OCI-M1 (cell line): ENCODE results near the gene COL5A3.

Experiments used
- DNase-seq: peaks from one replicate; lab custom pipeline; 2025; lab: John Stamatoyannopoulos, UW

The COL5A3 gene

DNA sequence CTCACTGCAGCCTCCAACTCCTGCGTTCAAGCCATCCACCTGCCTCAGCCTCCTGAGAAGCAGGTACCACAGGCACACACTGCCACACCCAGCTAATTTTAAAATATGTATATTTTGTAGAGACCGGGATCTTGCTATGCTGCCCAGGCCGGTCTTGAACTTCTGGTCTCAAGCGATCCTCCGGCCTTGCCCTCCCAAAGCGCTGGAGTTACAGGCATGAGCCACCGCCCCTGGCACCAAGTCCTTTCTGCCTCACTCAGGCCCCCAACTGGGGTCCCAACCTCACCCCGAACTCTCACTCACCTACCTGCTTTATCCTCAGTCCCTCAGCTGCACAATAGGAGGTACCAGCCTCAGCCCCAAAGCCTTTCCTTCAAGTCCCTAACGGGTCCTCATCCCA is 635 bp upstream of the COL5A3 start:
- DNase-seq = no peak

DNA sequence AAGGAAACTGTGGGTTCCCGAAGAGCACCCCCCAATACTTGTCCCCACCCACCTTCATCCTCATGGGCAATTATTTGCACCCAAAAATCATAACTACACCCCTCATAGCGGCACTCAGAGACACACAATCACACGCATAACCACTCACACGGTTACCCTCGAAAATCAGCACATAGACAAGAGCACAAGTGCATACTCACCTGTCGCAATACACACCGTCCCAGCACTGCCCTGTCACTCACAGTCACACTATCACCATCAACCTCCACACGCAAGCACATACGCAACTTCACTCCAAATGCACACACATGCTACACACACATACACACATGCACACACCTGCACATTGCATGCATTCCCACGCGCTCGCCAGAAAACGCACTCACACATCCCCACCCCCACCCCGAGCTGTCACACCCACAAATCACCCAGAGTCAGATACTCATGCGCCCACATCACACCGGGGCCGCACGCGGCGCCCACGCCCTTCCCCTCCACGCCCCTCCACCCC is 535 bp downstream of the COL5A3 start:
- no peak for DNase-seq

DNA sequence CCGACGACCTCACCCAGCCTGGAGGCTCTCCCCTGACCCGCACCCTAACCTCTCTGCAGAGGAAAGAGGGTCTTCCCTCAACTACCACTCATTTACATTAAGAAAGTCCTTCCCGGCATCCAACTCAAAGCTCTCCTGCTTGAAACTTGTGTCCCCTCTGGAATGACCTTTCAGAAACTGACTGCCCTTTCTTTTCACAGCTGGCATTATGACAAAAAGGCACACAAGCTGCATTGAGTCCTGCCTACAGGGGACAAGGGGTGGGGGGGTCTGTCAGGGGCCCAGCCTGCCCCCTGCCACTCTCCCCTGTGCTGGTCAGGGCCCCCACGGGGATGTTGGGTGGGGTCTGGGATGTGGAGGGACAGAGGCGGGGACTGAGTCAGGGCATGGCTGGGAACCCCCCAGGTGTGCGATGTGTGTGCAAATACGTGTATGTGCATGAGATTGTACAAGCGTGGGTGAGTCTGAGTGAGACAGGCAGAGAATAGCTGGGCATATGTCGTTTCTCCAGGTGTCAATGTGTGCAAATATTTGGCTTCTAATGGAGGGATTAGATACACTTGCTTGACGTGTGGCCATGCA is 2.0 kb downstream of the COL5A3 start:
- DNase-seq = no peak

DNA sequence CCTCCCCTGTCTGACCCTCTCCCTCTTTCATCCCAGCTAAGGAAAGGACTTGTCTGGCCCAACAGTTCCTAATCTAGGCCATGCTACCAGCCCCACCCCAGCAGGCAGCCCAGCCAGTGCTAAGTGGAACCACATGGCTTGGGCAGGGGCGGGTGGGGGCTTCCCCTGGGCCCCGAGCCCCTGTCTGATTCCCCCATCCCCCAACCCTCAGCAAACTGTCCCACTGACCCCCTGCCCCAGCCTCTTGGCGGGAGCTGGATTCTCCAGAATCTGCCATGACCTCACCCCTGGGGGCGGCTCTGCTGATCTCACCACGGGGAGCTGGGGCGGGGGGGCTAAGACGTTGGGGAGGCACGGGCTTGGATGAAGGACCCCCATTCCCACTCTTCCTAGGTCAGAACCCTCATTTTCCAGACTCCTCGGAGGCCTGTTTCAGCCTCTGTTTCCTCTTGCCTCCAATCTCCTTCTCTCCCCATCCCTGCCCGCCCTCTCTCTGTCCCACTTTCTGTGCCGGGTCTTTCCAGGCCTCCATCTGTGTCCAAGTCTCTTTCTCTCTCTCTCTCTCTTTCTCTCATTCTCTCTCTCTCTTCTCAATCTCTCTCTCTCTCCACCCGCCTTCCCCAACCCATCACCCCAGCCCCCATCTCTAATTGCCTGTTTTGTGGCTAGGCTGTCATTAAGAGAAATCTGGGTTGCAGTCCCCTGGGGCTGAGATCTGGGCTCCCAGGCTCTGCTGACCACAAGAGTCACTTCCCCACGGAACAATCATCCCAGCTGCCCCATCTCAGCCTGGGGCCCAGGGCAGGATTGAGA is 2.7 kb downstream of the COL5A3 start:
- DNase-seq = no peak

DNA sequence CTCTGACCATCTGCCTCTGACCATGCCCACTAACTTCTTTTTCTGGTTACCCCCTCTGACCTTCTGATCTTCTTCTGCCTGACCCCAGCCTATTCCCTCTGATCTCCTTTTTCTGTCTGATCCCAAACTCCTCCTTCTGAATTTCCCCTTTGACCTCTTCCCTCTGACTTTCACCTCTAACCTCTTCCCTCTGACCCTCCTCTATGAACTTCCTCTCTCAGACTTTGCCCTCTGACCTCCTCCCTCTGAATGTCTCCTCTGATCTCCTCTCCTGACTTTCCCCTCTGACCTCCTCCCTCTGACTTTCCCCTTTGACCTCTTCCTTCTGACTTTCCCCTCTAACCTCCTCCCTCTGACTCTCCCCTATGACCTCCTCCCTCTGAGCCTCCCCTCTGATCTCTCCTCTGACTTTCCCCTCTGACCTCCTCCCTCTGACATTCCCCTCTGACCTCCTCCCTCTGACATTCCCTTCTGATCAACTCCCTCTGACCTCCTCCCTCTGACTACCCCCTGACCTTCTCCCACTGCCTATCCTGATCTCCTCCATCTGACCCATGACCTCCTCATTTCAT is 3.5 kb downstream of the COL5A3 start:
- DNase-seq = no peak

DNA sequence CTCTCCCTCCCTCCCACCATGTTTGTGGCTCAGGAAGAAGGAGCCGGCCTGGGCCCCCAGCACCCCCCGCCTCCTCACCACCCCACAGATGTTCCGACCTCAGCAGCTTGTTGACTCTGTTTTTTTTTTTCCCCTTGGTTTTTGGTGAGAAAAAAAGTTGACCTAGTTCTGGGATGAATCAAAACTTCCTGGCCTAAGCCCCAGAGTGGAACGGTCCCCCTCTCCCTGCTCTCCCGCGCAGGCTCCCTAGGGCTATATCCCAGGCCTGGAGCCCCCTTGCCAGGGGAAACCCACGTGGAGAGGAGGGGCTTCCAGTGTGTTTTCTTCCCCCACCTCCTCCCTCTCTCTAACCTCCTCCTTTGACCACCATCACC is 4.0 kb downstream of the COL5A3 start:
- DNase-seq = no peak

DNA sequence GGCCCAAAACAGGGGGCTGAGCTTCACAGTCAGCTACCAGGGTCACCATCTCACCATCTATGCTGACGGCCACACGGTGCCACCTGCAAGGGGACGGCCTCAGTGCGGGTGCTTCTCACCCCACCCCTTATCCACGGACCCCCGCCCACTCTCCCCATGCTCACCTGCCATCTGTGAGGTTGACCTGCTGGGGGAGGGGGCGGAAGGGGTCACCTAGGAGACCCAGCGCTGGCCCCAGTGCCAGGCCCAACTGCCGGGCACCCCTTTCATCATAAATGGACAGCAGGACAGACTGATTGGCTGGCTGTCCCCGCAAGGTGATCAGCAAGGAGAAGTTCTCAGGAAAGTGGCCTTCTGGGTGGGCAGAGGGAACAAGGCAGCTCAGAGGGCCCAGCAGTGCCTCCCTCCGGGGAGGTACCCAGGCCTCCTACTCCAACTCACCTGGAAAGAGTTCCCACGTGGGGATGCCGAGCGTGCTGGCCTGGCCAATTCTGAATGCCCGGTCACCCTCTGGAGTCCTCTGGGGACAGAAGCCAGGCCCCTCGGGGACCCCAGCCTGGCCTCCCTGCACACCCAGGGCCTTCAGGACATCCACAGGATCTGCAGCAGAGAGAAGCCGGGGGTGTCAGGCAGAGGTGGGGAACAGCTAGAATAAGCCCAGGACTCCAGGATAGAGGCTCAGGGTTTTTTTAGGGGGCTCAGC is 4.5 kb downstream of the COL5A3 start:
- no peak for DNase-seq

DNA sequence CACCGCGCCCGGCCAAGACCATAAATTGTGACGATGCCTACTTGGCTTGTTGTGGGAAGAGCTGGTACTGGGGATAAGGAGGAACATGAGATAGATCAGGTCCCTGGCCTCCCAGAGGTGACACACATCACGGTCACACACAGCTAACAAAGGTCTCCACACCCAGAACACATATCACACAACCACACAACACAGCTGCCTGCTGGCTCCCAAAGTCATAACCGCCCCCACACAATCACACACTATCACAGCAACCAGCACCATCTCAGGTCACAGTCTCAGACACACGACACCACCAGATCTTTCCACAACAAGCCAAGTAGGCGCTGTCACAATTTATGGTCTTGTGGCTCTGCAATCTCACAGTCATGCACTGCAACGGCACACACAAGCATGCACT is 5.7 kb downstream of the COL5A3 start:
- no peak for DNase-seq

DNA sequence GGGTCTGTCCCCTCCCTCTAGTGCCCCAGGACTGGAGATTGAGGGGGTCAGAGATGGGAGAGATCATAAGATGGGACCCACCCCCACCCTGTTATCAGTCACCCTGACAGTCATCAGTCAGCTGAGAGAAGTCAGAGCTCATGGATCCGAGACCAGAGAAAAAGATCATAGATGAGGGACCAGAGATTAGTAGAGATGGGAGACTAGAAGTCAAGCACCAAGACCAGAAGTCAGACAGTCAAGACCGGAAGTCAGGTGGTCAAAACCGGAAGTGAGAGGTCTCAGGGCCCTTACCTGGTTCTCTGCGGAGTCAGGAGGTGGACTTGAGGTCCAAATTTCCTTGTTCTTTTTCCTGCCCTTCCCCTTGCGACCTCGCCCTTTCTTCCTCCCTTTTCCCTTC is 7.0 kb downstream of the COL5A3 start:
- no peak for DNase-seq

DNA sequence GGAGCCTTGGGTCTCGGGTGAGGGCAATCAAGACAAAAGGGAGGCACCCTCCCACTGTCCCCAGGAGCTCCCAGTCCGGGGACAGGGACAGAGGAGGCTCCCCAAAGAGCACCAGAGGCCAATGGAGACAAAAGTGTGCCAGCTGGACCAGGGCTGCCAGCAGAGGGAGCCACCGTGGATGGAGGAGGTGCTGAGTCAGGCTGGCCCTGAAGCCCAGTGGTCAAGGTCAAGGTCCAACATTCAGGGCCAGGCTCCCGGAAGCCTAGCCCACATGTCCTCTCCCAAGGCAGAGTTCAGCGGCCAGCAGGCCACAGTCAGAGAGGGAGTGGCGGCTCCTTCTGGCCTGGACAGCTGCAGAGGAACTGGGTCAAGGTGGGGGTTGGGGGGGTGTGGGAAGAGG is 8.4 kb downstream of the COL5A3 start:
- peak; percentile 24 for DNase-seq

DNA sequence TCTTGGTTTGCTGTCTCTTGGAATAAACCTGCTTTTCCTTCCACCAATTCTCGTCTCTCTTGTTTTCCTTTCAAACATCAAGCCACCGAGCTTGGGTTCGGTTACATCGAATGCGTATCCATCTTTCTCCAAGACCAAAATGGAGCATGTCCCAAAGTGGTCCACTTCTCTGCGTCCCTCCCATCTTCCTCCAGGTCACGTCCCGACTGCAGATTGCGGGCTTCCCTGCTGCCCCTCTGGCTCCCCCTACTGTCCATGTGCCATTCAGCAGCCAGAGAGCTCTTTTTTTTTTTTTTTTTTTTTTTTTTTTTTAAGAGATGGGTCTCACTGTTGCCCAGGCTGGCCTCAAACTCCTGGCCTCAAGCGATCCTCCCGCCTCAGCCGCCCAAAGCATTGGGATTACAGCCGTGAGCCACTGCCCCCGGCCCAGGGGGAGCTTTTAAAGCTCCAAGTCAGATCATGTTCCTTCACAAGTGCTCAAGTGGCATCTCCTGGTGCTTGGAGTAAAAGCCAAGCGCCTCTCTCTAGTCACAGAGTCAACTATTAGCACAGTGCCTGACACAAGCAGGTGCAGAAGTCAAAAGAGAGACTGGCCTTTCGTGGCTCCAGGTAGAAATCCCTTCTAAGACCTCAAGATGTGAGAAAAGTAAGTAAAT is 10.0 kb downstream of the COL5A3 start:
- peak; percentile 85 for DNase-seq

DNA sequence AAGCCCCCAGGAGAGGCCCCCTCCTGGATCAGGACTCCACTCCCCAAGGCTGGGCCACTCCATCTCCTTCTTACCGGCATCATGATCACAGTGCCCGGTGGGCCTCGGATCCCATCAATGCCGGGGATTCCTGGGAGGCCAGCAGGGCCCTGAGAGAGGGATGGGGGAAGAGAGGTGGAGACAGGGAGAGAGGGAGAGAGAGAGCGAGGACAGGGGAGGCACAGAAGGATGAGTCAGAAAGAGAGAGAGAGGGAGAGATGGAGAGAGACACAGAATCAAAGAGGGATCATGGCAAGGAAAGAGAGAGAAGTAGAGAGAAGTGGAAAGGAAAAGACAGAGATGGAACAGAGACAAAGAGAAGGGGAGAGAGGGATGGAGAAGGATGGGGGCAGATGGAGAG is 13.8 kb downstream of the COL5A3 start:
- DNase-seq = no peak

DNA sequence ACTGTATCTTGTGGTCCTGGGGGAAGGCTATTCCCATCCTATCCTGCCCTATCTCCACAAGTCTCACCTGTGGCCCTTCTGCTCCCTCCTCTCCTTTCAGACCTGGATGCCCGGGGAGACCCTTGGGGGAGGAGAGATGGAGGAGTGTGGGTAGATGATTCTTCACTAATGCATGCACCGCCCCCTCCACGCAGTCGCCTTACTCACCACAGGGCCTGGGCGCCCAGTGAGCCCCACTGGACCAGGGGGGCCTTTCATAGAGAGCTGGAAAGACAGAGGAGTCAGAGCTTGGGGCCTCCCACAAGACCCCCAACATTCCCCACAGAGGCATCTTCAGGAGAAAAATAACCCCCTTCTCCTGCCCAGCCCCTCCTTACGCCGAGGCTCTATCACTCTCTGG is 14.3 kb downstream of the COL5A3 start:
- DNase-seq = no peak

DNA sequence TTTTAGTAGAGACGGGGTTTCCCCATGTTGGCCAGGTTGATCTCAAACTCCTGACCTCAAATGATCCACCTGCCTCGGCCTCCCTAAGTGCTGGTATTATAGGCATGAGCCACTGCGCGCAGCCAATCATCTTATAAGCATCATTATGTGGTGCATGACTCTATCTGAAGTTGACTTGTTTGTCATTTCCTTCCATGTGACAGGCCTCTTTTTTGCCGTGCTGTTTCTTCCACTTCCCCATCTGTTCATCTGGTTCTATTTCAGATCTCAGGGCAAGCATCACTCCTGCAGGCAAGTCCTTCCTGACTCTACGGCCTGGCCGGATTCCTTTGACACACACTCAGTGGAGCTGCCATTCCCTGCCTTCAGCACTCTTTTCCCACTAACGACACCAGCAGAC is 15.2 kb downstream of the COL5A3 start:
- DNase-seq = no peak

DNA sequence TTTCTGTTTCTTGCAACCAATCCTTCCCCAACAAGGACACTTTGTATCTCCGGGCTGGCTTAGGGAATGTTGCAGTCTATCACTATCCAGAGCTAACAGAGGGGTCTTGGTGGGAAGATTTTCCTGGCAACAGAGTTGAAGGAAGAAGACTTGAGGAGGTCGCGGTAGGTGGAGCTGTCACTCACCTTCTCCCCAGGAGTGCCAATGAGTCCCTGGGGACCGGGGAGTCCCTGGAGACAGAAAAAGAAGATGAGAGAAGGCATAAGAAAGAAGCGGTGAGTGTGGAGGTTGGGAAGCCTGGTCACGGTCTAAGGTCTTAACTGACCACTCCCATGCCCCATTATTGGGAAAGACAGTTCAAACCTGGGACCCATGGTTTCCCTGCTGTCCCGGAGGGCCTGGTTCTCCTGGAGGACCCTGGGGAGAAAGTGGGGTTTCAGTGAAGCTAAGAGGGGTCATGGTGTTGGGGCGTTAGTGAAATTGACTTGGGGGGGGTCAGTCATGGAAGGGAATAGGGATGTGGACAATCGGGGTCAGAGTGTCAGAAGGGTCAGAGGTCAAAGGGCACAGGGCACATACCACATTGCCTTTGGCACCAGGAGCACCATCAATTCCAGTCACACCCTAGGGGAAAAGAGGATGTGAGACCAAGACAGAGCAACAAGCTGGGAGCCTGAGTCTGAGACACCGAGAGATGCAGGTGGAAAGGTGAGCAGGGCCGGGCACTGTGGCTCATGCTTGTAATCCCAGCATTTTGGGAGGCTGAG is 18.7 kb downstream of the COL5A3 start:
- no peak for DNase-seq

DNA sequence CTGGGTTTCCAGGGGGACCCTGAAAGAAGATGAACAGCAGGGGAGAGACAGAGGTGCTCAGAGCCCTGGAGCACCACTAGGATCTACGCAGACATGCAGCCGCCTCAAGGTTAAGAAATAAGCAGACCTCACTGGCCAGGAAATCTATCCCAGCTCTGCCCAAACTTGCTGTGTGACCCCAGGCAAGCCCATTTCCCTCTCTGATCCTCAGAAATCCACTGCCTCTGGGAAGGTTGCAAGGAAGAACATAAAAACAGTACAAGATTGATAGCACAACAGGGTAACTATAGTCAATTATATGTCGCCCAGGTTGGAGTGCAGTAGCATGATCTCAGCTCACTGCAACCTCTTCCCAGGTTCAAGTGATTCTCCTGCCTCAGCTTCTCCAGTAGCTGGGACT is 20.8 kb downstream of the COL5A3 start:
- no peak for DNase-seq

DNA sequence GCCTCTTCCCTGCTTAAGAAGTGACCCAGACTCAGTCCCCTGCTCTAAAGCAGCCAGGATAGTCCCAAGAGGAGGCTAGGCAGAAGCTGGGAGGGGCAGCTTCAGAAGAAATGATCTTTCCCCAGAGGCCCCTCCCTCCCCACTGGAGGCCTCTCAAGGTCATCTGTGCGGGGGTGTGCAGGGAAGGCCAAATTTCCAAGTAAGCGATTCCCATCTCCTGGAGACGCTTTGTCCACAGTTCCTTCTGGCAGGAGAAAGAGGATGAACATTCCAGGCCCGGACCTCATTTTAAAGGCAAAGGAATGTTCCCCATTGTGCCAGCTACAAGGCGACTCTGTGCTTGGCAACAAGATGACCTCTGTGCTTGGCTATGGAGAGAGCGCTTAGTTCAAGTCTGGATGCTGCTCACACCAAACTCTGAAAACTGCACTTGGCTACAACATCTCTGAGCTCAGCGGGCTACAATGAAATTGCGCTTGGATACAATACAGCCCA is 23.5 kb downstream of the COL5A3 start:
- DNase-seq = no peak

DNA sequence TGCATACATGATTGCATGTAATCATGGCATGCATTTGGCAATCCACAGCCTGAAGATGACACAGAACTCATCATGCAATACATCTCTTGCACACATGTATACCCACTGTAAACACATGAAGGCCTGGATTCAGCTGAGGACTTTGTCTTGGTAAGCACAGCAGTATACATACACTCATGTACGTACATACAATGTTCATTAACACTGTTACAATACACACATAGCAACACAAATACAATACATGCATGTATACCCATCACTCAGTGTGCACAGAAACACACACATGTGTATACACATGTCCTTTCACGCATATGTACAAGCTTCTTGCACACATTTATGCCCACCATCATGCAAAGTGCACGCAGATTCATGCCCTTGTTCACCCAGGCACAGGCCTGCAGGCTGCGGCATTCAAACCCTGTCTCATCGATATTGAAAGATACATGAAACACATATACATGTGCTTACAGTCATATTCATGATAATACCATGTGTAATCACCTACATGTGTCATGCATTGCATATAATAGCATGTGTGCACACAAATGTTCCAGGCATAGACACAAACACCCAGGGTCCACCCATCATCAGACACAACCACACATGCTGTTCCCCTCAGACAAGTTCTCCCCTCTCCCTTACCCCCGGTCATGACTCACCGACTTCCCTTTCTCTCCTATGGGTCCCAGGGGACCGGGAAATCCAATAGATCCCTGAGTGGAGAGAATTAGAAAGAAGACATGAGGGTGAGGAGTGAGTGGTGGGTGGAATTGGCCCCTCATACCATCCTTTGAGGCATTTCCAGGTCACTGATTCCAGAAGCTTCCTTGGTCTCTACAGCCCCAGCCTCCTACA is 28.7 kb downstream of the COL5A3 start:
- no peak for DNase-seq

DNA sequence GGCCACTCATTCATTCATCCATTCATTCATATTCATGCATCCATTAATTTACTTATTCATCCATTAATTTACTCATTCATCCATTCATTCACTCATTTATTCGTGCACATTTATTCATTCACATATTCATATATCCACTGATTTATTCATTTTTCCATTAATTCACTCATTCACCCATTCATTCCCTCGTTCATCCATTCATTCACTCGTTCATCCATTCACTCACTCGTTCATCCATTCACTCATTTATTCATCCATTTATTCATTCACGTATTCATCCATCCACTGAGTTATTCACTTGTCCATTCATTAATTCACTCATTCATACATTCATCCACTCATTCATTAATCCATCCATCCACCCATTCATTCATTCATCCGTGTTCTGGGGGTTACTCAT is 38.2 kb downstream of the COL5A3 start:
- DNase-seq = no peak

DNA sequence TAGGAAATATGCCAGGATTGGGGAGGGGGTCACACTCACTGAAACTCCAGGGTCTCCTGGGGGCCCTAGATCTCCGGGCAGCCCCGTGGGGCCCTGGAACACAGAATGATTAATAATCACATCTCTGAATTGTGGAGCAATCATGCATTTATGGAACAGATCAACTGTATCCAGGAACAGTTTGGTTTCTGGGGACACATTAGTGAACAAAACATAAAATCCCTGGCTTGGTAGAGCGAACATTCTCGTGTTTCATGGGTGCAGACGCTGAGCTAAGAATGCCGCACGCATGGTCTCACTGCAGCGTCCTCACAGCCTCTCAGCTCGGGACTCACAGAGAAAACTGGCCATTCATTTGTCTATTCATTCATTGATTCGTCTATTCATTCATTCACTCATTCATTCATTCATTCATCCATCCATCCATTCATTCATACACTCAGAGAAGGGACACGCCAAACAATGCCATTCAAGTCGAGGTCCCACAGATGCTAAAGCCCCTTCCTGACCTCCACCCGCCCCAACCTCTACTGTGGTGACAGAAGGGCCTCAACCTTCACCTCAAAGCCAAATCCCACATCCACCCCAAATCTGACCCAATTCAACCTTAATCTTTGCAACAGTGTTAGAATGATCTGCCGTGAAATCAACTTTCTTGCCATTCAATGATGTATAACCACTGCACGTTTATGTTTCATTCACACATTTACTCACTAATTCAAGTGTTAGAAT is 39.0 kb downstream of the COL5A3 start:
- DNase-seq = no peak
